ENCODE data around the gene ATAD3B. TPM values are rescaled to one million over a fixed set of nuclear protein-coding genes. Genes with fewer than 3 reads are reported as not detected.

Gene ATAD3B
- total RNA-seq, 6 donors from 2014 or later = 19.9 to 120 (median 26.9) TPM

GRCh38 chr1:1435106-1435903 is 36.3 kb upstream of the ATAD3B start, which contains the start of gene VWA1:
Gene VWA1, plus strand, starts transcription at chr1:1435690. Its CDS starts 59 bp downstream, at chr1:1435749.
- peak in 1 of 4 donors; percentile 69 for TF ChIP-seq POLR2A (IDR thresholded peaks at IDR 0.05)
- no peak for TF ChIP-seq EP300 (IDR thresholded peaks at IDR 0.05)
- no peaks in the 10 kb centered on the region for H3K36me3 ChIP-seq
- DNase-seq (peak; percentile 76 to 96), ATAC-seq (ENCODE audit: low FRiP score in 2 of 2) (peak; percentile 2 to 82)
- H3K9me3 ChIP-seq = no peaks in the 10 kb centered on the region
- peak within 1 kb of the TSS; percentile 87 to 95 (median 92) for H3K27ac ChIP-seq
- peaks cover 0 to 7% (median 0%) of the 10 kb centered on the region in 4 donors for H3K27me3 ChIP-seq
- peak within 1 kb of the TSS; percentile 32 to 64 (median 56) for H3K4me3 ChIP-seq
- whole genome bisulfite sequencing, 2 donors = 17 to 82% methylated on average over 6 to 43 of the region's 89 CpGs
- peaks cover 60 to 79% (median 73%) of the 10 kb centered on the region in 4 donors for H3K4me1 ChIP-seq

DNA sequence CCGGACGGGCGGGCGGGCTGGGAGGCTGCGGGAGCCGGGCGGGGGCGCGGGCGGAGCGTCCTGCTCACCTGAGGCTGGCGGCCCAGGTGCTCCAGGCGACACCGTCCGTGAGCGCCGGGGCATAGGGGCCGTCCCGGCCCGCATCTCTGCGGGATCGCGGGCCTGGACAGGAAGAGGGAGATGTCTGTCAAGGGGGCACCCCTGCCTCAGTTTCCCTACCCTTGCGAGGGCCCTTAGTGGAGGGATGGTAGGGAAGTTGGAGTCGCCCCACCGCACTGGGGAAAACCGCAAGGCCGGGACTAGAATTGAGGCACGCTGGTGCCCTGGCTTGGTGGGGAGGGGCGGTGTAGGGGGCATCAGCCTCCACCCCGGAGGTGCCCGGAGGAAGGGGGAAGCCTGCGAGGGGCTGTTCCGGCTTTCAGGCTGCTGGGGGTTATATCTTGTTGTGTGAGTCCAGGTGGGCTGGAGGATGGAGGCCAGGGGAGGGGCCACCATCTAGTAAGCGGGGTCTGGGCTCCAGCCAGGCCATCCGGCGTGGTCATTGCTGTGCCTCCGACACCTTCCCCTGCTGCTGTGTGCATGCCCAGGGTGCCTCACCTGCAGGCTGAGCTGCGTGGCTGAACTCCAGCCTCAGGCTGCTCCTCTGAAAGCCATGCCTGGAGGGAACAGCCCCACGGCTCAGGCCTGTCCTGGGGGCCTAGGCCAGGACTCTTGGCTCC is 35.5 kb upstream of the ATAD3B start:
- Histone ChIP-seq H3K27me3 (peaks cover 0 to 7% (median 0%) of the 10 kb centered on the region in 4 donors), H3K4me3 (peak overlapping the region; percentile 22 to 64 (median 56)), H3K4me1 (peaks cover 60 to 78% (median 72%) of the 10 kb centered on the region in 4 donors), H3K9me3 (no peaks in the 10 kb centered on the region), H3K36me3 (no peaks in the 10 kb centered on the region), H3K27ac (peak overlapping the region in 3 of 4 donors; percentile 50 to 87 (median 60))
- peak in 1 of 2 donors; percentile 54 for DNase-seq
- WGBS, 2 donors = 17 to 19% methylated on average over 18 to 30 of the region's 40 CpGs
- no peak for ATAC-seq (ENCODE audit: low FRiP score in 2 of 2)
- TF ChIP-seq POLR2A (IDR thresholded peaks at IDR 0.05) = no peak
- no peak for TF ChIP-seq EP300 (IDR thresholded peaks at IDR 0.05)
- TF ChIP-seq, protein P1, sequence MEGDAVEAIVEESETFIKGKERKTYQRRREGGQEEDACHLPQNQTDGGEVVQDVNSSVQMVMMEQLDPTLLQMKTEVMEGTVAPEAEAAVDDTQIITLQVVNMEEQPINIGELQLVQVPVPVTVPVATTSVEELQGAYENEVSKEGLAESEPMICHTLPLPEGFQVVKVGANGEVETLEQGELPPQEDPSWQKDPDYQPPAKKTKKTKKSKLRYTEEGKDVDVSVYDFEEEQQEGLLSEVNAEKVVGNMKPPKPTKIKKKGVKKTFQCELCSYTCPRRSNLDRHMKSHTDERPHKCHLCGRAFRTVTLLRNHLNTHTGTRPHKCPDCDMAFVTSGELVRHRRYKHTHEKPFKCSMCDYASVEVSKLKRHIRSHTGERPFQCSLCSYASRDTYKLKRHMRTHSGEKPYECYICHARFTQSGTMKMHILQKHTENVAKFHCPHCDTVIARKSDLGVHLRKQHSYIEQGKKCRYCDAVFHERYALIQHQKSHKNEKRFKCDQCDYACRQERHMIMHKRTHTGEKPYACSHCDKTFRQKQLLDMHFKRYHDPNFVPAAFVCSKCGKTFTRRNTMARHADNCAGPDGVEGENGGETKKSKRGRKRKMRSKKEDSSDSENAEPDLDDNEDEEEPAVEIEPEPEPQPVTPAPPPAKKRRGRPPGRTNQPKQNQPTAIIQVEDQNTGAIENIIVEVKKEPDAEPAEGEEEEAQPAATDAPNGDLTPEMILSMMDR (IDR thresholded peaks at IDR 0.05) = no peak
- no peak for TF ChIP-seq POLR2AphosphoS5 (IDR thresholded peaks at IDR 0.05)

DNA sequence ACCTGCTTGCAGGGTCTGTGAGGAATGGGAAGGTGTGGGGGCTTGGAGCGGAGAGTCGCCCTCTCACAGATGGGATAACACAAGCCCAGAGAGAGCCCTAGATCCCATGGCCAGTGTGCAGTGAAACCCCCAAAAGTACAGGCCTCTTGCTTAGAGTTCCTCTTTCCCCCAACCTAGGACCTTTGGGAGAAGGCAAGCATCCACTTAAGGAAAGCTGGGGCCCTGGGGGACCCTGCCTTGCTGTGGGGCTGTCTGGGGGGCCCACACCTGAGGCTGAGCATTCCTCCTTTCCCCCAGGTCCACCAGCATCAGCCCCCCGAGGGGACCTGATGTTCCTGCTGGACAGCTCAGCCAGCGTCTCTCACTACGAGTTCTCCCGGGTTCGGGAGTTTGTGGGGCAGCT is 34.9 kb upstream of the ATAD3B start:
- Histone ChIP-seq H3K27me3 (peaks cover 0 to 7% (median 0%) of the 10 kb centered on the region in 4 donors), H3K27ac (no peak overlapping the region), H3K4me1 (peaks cover 62 to 78% (median 73%) of the 10 kb centered on the region in 4 donors), H3K9me3 (no peaks in the 10 kb centered on the region), H3K4me3 (peak overlapping the region in 3 of 4 donors; percentile 56 to 64 (median 57)), H3K36me3 (no peaks in the 10 kb centered on the region)
- TF ChIP-seq POLR2AphosphoS5 (IDR thresholded peaks at IDR 0.05) (no peak), POLR2A (IDR thresholded peaks at IDR 0.05) (no peak), EP300 (IDR thresholded peaks at IDR 0.05) (no peak)
- TF ChIP-seq, protein P1 (IDR thresholded peaks at IDR 0.05) = no peak
- WGBS, 2 donors = 66 to 83% methylated on average over 7 of the region's 7 CpGs
- ATAC-seq (ENCODE audit: low FRiP score in 2 of 2) = no peak
- DNase-seq = no peak

DNA sequence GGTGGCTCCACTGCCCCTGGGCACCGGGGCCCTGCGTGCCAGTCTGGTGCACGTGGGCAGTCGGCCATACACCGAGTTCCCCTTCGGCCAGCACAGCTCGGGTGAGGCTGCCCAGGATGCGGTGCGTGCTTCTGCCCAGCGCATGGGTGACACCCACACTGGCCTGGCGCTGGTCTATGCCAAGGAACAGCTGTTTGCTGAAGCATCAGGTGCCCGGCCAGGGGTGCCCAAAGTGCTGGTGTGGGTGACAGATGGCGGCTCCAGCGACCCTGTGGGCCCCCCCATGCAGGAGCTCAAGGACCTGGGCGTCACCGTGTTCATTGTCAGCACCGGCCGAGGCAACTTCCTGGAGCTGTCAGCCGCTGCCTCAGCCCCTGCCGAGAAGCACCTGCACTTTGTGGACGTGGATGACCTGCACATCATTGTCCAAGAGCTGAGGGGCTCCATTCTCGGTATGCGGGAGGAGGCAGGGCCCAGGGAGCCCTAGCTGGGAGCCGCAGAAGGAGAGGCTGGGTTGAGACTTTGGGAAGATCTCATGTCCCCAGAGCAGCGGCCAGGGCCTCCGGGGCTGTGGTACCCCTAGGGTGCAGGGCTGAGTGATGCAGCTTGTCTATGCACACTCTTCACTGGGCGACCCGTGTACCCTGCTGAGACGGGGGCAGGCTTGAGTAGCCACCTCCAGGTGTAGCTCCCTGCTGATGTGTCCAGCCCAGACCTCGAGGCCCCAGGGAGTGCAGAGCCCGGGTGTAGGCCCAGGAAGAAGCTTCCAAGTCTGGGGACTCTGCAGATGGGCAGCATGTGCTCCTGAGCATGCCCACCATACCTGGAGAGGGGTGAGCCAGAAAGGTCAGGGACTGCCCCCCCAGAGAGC is 34.3 kb upstream of the ATAD3B start:
- DNase-seq (peak in 1 of 2 donors; percentile 72), ATAC-seq (ENCODE audit: low FRiP score in 2 of 2) (no peak)
- TF ChIP-seq, protein P1 (IDR thresholded peaks at IDR 0.05) = no peak
- no peak for TF ChIP-seq EP300 (IDR thresholded peaks at IDR 0.05)
- TF ChIP-seq POLR2AphosphoS5 (IDR thresholded peaks at IDR 0.05) = no peak
- TF ChIP-seq POLR2A (IDR thresholded peaks at IDR 0.05) = no peak
- Histone ChIP-seq H3K4me3 (peak overlapping the region in 1 of 4 donors; percentile 57), H3K36me3 (no peaks in the 10 kb centered on the region), H3K27ac (no peak overlapping the region), H3K9me3 (no peaks in the 10 kb centered on the region), H3K4me1 (peaks cover 60 to 78% (median 70%) of the 10 kb centered on the region in 4 donors), H3K27me3 (peaks cover 0 to 7% (median 0%) of the 10 kb centered on the region in 4 donors)
- WGBS, 2 donors = 77 to 85% methylated on average over 8 to 25 of the region's 31 CpGs
